Mesodermal cell (in vitro differentiated cells): ENCODE results near the gene INF2.

ENCODE experiments used
- H3K27ac ChIP-seq: 2 replicates; pipeline ENCODE4 v1.7.0; 2013; ENCODE audit warnings: mild to moderate bottlenecking, low read depth, low read length, moderate library complexity; ENCODE audit not compliant: severe bottlenecking
- H3K36me3 ChIP-seq: 2 replicates; pipeline ENCODE4 v1.7.1; 2013; ENCODE audit warnings: mild to moderate bottlenecking, low read length, moderate library complexity; ENCODE audit not compliant: control insufficient read depth, insufficient read depth
- H3K4me1 ChIP-seq: one replicate; pipeline ENCODE4 v1.7.1; 2013; ENCODE audit warnings: mild to moderate bottlenecking, low read length; ENCODE audit not compliant: insufficient read depth, control insufficient read depth, poor library complexity, severe bottlenecking
- H3K4me3 ChIP-seq: 2 replicates; pipeline ENCODE4 v1.7.0; 2013; ENCODE audit warnings: low read length, control low read depth, mild to moderate bottlenecking; ENCODE audit not compliant: insufficient read depth, poor library complexity, severe bottlenecking; ENCODE audit errors: extremely low read depth
- H3K9me3 ChIP-seq: 2 replicates; pipeline ENCODE4 v1.7.1; 2013; ENCODE audit warnings: mild to moderate bottlenecking, low read length, moderate library complexity; ENCODE audit not compliant: control insufficient read depth
- WGBS, 2 experiments: methylation state at CpG; one replicate each; pipeline ENCODE4 v1.1.5; 2013; ENCODE audit warnings: missing lambda C conversion rate in 2 of 2; ENCODE audit not compliant: insufficient coverage in 2 of 2; 5-methylcytosine and 5-hydroxymethylcytosine counted together

The INF2 gene

GRCh38 chr14:104676694-104677511, 12.5 kb upstream of the INF2 start:
- peak overlapping the region; percentile 36 for H3K4me3 ChIP-seq
- H3K9me3 ChIP-seq, result no peaks in the 10 kb centered on the region
- H3K27ac ChIP-seq, result peak overlapping the region; percentile 99
- H3K4me1 ChIP-seq, result peaks cover 52% of the 10 kb centered on the region
- 6% methylated on average over 13 to 15 of the region's 29 CpGs for WGBS, 2 experiments
- H3K36me3 ChIP-seq, result no peaks in the 10 kb centered on the region

- H3K4me1 ChIP-seq, result peaks cover 59% of the 10 kb centered on the region
- H3K4me3 ChIP-seq, result peak overlapping the region; percentile 36
- no peaks in the 10 kb centered on the region for H3K36me3 ChIP-seq
- 0% methylated on average over 25 to 38 of the region's 43 CpGs for whole genome bisulfite sequencing, 2 experiments
- no peaks in the 10 kb centered on the region for H3K9me3 ChIP-seq
- peak overlapping the region; percentile 99 for H3K27ac ChIP-seq
These were observed 11.7 kb upstream of the INF2 start for GRCh38 chr14:104677512-104678332.

GRCh38 chr14:104678346-104678745, 11.1 kb upstream of the INF2 start:
- peaks cover 64% of the 10 kb centered on the region for H3K4me1 ChIP-seq
- peak overlapping the region; percentile 99 for H3K27ac ChIP-seq
- 20 to 34% methylated on average over 8 to 12 of the region's 13 CpGs for WGBS, 2 experiments
- peak overlapping the region; percentile 36 for H3K4me3 ChIP-seq
- H3K36me3 ChIP-seq, result no peaks in the 10 kb centered on the region
- H3K9me3 ChIP-seq, result no peaks in the 10 kb centered on the region

DNA sequence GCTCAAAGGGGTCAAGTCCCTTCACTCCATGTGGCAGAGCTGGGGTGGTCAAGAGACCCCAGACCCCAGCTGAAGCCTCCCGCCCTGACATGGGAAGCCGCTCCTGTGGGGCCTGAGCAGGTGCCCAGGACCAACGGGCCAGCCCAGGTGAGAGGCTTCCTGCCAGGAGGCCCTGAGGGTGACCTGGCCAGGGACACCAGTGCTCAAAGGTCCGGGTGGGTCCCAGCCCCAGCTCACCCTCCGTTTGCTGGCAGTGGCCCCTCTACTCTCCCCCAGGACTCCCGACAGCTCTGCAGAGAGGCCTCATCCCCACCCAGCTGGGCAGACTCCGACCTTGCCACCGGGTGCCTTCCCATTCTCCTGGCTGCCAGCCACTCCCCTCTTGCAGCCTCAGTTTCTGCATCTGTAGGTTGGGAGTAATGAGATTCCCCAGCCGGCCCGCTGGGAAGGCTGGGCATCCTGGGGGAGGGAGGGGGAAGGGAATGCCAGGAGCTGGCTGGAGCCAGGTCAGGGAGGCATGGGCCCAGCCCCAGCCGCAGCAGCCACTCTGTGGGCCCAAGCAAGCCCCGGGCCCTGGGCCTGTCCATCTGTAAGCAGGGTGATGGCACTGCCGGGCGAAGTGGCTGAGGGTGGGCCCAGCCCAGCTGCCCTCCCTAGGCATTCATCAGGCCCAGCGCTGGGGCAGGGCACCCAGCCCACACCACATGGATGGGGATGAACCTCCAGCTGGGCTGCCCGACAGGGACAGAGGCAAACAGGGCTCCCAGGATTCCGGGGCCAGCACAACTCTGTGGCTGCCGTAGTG, 10.3 kb upstream of the INF2 start:
- 87 to 89% methylated on average over 17 of the region's 18 CpGs for WGBS, 2 experiments
- Histone ChIP-seq H3K4me1 (peaks cover 69% of the 10 kb centered on the region), H3K4me3 (no peak overlapping the region), H3K27ac (peak overlapping the region; percentile 99), H3K36me3 (no peaks in the 10 kb centered on the region), H3K9me3 (no peaks in the 10 kb centered on the region)

DNA sequence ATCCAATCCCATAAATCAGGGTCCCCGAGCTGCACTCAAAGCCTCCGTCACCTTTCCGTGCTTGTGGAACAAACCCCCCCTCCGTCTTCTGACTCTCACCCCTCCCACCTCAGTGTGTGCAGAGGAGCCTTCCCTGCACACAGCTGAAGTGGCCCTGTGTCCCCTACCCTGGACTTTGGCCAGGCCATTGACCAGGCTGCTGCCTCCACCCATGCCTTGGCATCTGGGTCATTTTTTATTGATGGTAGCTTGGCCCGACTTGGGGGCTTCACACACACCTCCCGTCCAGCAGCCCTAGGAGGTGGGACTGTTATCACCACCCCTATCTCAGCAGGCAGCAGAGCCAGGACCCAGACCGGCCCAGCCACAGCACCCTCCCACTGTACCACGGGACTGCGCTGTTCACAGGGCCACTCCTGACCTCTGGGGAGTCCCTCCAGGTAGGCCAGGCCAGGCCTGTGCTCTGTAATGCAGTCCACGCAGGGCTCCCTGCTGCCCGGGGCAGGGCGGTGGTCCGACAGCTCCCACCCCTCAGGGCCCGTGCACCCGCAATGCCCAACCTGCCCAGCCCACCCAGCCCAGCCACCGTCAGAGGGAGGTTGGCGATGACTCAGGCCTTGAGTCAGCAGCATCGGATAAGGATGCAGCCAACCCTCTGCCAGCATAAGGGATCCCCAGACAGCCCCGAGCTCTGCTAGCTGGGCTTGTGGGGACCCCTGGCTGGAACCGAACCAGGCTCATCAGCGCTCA, 9.2 kb upstream of the INF2 start:
- 78 to 80% methylated on average over 15 to 18 of the region's 21 CpGs for WGBS, 2 experiments
- H3K36me3 ChIP-seq, result no peaks in the 10 kb centered on the region
- peaks cover 69% of the 10 kb centered on the region for H3K4me1 ChIP-seq
- no peak overlapping the region for H3K4me3 ChIP-seq
- no peaks in the 10 kb centered on the region for H3K9me3 ChIP-seq
- peak overlapping the region; percentile 95 for H3K27ac ChIP-seq

- H3K4me3 ChIP-seq, result peak overlapping the region; percentile 27
- no peaks in the 10 kb centered on the region for H3K9me3 ChIP-seq
- H3K4me1 ChIP-seq, result peaks cover 66% of the 10 kb centered on the region
- WGBS, 2 experiments, result 27 to 44% methylated on average over 19 to 21 of the region's 26 CpGs
- H3K27ac ChIP-seq, result peak overlapping the region; percentile 95
- no peaks in the 10 kb centered on the region for H3K36me3 ChIP-seq
These were observed 8.4 kb upstream of the INF2 start for GRCh38 chr14:104680806-104681688.

- peak overlapping the region; percentile 27 for H3K4me3 ChIP-seq
- no peaks in the 10 kb centered on the region for H3K36me3 ChIP-seq
- WGBS, 2 experiments, result 1 to 3% methylated on average over 9 to 11 of the region's 11 CpGs
- peaks cover 60% of the 10 kb centered on the region for H3K4me1 ChIP-seq
- H3K9me3 ChIP-seq, result no peaks in the 10 kb centered on the region
- H3K27ac ChIP-seq, result peak overlapping the region; percentile 95
These were observed 7.7 kb upstream of the INF2 start for GRCh38 chr14:104681689-104682074.

- Histone ChIP-seq H3K27ac (peak overlapping the region; percentile 95), H3K36me3 (no peaks in the 10 kb centered on the region), H3K4me1 (peaks cover 58% of the 10 kb centered on the region), H3K4me3 (peak overlapping the region; percentile 27), H3K9me3 (no peaks in the 10 kb centered on the region)
- 9 to 15% methylated on average over 12 of the region's 12 CpGs for WGBS, 2 experiments
These were observed 7.3 kb upstream of the INF2 start for GRCh38 chr14:104682107-104682593.

DNA sequence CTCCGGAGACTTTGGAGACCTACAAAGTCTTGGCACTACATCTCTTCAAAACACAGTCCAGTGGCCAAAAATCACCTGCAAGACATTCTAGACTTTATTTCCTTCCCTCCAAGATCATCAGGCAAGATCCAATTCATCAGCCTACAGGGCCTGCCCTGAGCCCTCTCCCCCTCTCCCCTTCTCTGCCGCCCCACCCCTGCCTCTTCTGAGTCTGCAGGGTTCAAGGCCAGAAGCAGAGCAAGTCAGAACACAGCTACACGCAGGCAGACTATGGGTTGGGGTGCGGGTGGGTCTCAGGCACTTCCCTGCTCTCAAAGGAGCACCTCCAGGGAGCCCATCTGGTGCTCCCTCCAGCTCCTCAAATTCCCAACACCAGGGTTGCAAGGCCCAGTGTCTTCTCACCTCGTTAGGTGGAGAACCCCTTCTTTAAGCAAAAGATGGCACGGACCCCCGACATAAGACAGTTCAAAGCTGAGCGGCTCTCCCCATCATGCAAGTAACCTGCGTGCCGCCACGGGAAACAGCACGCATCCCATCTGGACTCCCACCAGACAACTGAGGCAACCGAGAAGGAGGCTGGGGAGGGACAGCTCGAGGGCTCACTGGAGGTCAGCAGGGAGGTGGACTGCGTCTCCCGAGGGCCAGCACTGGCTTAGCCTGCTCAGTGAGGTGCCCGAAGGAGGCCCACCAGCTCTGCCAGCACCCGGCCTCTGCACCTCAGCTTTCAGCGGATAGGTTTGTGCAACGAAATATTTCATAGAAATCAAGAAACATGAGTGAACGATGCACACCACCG, 5.6 kb upstream of the INF2 start:
- no peaks in the 10 kb centered on the region for H3K36me3 ChIP-seq
- peaks cover 53% of the 10 kb centered on the region for H3K4me1 ChIP-seq
- H3K4me3 ChIP-seq, result no peak overlapping the region
- H3K9me3 ChIP-seq, result no peaks in the 10 kb centered on the region
- WGBS, 2 experiments, result 90% methylated on average over 18 to 19 of the region's 22 CpGs
- H3K27ac ChIP-seq, result peak overlapping the region; percentile 95
